ENCODE measurements around the gene WEE1.

DNA sequence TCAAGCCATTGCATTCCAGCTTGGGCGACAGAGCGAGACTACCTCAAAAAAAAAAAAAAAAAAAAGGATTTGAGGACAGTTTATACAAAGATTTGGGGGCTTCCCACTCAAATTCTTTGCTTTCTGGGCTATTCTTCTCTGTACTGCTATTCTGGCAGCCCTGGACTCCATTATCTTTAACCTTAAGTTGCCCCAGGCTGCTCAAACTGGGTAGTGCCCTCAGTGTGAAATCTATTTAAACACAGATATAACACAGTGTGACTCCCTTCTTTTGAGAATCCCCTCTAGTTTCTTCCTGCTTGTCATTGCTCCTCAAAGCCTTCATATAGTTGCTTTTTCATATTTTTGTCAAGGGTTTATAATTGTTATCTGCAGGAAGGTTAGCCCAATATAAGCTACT, 49.5 kb upstream of the WEE1 start:
- TF ChIP-seq, protein P1, sequence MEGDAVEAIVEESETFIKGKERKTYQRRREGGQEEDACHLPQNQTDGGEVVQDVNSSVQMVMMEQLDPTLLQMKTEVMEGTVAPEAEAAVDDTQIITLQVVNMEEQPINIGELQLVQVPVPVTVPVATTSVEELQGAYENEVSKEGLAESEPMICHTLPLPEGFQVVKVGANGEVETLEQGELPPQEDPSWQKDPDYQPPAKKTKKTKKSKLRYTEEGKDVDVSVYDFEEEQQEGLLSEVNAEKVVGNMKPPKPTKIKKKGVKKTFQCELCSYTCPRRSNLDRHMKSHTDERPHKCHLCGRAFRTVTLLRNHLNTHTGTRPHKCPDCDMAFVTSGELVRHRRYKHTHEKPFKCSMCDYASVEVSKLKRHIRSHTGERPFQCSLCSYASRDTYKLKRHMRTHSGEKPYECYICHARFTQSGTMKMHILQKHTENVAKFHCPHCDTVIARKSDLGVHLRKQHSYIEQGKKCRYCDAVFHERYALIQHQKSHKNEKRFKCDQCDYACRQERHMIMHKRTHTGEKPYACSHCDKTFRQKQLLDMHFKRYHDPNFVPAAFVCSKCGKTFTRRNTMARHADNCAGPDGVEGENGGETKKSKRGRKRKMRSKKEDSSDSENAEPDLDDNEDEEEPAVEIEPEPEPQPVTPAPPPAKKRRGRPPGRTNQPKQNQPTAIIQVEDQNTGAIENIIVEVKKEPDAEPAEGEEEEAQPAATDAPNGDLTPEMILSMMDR (IDR thresholded peaks at IDR 0.05; ENCODE audit: insufficient read depth, low read length): no peak
- TF ChIP-seq GABPA (IDR thresholded peaks at IDR 0.05; ENCODE audit: low read depth) (no peak), POLR2AphosphoS5 (IDR thresholded peaks at IDR 0.05; ENCODE audit: low read depth) (no peak)
